GM04503 (cell line): ENCODE data around the gene PIK3C2G.
"Not testable (repeated sequence)": the region's sequence is repeated elsewhere in the genome, so short reads cannot be mapped to it uniquely, and the experiment has no call there.

Experiments used
- DNase-seq: peaks from one replicate; pipeline ENCODE4 v3.0.0-alpha.2; 2012; ENCODE audit warnings: low read depth

The PIK3C2G gene, protein sequence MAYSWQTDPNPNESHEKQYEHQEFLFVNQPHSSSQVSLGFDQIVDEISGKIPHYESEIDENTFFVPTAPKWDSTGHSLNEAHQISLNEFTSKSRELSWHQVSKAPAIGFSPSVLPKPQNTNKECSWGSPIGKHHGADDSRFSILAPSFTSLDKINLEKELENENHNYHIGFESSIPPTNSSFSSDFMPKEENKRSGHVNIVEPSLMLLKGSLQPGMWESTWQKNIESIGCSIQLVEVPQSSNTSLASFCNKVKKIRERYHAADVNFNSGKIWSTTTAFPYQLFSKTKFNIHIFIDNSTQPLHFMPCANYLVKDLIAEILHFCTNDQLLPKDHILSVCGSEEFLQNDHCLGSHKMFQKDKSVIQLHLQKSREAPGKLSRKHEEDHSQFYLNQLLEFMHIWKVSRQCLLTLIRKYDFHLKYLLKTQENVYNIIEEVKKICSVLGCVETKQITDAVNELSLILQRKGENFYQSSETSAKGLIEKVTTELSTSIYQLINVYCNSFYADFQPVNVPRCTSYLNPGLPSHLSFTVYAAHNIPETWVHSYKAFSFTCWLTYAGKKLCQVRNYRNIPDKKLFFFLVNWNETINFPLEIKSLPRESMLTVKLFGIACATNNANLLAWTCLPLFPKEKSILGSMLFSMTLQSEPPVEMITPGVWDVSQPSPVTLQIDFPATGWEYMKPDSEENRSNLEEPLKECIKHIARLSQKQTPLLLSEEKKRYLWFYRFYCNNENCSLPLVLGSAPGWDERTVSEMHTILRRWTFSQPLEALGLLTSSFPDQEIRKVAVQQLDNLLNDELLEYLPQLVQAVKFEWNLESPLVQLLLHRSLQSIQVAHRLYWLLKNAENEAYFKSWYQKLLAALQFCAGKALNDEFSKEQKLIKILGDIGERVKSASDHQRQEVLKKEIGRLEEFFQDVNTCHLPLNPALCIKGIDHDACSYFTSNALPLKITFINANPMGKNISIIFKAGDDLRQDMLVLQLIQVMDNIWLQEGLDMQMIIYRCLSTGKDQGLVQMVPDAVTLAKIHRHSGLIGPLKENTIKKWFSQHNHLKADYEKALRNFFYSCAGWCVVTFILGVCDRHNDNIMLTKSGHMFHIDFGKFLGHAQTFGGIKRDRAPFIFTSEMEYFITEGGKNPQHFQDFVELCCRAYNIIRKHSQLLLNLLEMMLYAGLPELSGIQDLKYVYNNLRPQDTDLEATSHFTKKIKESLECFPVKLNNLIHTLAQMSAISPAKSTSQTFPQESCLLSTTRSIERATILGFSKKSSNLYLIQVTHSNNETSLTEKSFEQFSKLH (N-terminal part only)

GRCh38 chr12:18261273-18261672 is at the start of gene PIK3C2G:
Gene PIK3C2G (plus strand): TSS chr12:18261518. CDS start chr12:18282082, 20,564 bp downstream.
- no peak for DNase-seq

DNA sequence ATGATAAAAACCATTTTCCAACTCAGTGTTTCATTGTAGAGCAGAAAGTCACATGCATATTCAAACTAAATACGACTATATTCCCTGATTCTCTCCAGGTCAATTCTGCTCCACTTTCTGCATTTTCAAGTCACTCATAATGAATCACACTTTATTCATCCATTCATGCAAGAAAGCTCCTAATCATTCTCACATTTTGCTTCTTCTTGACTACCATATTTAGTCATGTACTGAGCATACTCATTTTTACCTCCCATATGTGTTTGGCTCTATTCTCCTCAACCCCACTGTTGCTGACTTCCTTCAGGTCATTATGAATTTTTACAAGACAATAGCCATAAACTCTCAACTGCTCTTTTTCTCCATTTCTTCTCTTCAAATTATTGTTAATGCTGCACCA is 43.4 kb upstream of the PIK3C2G start:
- DNase-seq: no peak

DNA sequence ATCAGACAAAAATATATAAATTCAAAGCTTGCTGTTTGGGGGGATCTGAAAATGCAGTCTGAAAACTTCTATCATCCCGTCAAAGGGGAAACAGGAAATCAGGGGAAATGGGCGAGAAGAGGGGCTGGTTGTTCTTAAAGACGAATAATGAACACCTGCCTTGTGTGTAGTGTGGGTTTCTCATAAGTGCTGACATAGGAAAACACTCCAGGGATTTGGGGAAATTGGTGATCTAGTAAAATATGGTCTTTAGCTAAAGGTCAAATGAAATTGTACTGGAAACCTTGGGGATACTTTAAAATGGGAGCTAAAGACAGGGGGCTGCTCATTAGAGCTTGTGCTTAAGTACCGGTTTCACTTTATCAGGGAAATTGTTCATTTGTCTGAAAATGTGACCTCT is 39.6 kb upstream of the PIK3C2G start:
- no peak for DNase-seq

- no peak for DNase-seq
Observed at GRCh38 chr12:18222699-18223098, 38.6 kb upstream of the PIK3C2G start.

GRCh38 chr12:18224745-18225144 is 36.6 kb upstream of the PIK3C2G start:
- no peak for DNase-seq

DNA sequence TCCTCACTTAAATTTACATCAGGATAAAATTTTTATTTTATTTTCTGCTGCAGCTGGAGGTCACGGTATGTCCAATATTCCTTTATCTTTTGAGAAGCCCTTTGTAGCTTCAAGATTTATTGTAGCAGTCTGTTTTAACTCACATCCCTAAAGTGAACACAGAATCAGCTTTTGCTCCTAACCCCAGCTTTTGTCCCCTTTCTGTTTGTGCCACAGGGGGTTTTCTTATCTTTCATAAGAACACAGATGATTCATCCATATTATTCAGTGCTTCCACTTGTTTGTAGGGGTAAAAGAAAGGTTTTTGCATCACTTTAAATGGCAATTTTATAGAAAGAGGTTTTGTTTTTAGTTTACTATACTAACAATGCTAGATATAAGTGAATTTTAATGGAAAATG is 21.8 kb upstream of the PIK3C2G start:
- DNase-seq: no peak

GRCh38 chr12:18242380-18243089 is 18.8 kb upstream of the PIK3C2G start:
- DNase-seq: no peak

- no peak for DNase-seq
Observed at GRCh38 chr12:18243238-18243637, 18.1 kb upstream of the PIK3C2G start.

- no peak for DNase-seq
Observed at GRCh38 chr12:18246066-18246465, 15.3 kb upstream of the PIK3C2G start.

GRCh38 chr12:18250313-18250916 is 10.9 kb upstream of the PIK3C2G start:
- DNase-seq: peak; percentile 22

DNA sequence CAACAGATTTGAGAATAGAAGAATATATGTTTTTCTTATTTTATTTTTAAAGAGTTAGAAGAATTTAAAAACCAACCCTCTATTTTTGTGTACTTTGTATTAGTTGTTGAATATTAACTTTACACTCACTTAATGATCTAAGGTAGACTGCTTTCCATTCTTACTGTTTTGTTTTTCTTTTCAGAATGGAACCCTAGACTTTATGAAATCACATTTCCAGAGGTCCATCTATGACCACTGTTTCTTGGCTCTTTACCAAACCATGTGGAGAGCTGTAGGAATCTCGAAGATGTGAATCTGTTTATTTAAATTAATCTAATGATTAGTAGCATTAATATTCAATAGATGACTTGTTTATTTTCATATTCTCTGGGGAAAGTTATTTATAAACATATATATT is 7.2 kb upstream of the PIK3C2G start:
- no peak for DNase-seq

GRCh38 chr12:18255004-18255403 is 6.3 kb upstream of the PIK3C2G start:
- not testable (repeated sequence) for DNase-seq

- DNase-seq: no peak
Observed at GRCh38 chr12:18257251-18257650, 4.1 kb upstream of the PIK3C2G start.

GRCh38 chr12:18258929-18259328 is 2.4 kb upstream of the PIK3C2G start:
- no peak for DNase-seq

DNA sequence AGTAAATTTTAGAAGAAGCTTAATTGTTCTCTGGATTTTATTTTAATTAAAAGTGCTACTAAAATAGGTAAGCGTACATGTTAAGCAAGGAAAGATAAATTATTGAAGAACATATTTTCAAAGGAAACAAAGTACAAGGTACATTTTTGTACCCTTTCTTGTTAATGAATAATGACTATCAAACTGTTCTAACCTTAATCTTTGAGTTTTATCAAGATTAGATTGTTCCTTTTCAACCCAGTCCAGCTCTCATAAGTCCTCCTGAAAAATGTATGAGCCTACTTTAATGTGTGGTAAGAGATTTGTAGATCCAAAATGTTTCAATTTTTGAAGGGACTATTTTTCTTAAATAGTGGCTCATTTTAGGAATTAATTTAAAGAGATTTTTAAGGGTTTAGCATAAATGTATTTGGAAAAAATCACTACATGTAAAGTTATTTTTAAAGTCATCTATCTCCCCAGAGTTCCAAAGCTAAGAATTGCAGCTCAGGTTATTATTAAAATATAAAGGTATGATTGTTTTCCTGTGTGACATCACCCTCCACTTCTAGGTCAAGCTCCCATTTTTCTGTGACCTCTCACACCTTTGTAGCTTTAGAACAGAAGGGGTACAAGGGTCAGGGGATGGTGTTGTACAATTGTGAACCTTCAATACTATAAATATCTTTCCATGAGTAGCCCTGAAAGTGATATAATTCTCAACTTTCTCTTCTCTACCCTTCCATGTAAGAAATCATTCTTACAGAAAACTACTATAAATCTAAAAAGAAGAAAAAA is 1.2 kb upstream of the PIK3C2G start:
- DNase-seq: no peak

DNA sequence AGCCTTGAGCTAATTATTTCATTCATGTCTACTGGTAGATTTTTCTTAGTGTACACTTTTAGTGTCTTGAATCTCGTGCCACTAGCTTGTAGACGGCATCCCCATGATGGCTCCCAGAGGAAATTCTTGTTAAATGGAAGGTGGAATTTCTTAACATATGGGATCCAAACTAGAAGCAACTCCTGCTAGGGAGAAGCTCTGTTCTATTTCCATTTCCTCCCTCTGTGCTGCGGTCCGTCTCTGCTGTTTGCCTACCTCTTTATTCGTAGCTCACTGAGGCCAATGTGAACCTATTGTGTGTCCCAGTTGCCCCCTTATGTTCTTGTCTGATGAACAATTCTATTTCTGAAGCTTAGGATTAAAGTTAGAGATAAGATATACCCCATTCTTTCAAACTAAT is 588 bp downstream of the PIK3C2G start:
- no peak for DNase-seq

DNA sequence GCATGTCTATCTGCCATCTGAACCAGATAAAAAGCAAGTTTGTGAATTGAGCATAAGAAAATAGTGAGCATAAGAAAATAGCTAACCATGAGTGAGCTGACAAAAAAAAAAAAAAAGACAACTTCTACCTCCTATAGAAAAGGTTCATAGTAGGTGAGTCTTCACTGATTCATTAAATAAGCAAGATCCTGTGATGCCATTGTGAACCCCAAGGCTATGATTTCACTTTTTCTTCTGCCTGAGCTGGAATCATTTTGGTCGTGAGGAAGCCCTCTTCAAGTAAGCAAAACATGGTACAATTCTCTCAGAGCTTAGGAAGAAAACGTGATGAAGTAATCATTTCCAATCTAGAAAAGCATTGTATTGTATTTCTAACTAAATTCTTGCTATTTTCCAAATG is 1.2 kb downstream of the PIK3C2G start:
- no peak for DNase-seq

- no peak for DNase-seq
Observed at GRCh38 chr12:18264581-18265075, 3.3 kb downstream of the PIK3C2G start.

DNA sequence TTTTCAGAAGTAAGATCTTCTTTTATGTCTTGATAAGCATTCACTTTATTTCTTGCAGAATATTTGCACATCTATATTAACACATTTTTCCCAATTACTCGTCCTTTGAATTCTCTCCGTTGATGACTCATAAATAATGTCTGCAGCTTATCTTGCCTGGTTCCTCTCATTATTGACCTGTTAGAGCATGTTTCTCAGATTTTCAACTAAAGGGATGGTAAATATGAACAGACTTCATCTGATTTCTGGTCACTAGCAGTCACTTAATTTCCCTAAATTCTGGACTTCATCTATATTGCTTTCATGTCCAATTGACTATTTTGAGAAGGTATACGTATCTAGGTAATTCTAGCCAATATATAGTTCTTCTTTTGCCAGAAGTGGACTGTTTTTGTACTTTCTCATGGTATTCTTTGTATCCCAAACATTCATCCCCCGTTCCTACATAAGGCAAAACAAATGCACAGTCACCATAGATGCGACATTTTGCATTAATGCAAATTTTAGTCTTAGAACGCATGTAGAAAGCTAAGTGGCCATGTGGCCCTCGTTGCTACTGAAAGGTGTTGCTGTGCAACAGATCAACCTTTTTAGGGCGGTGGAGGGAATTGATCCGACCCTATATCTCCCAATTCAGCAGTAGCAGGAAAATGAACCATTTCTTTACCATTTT is 6.2 kb downstream of the PIK3C2G start:
- DNase-seq: no peak
